ENCODE data around the gene ACTC1. TPM values are rescaled to one million over a fixed set of nuclear protein-coding genes. Genes with fewer than 3 reads are reported as not detected.

ACTC1 gene
- total RNA-seq, 1 experiment from 2014 or later: not detected

DNA sequence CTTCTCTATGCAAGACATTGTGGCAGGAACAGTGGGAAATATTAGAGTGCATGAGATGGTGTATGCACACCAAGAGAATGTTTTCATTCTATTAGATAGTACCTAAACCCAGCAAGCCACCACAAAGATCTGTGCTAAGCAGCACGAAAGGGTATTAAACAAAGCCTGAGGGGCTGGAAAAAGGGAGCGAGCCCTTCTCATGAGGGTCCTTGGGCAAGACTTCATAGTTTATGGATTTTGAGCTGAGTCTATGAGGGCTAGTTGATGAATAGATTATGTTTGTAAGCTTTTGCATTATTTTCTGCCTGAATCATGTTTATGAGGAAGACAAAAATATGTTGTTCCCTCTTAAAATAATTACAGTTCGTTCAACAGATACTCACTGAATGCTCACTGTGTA lies 9.4 kb upstream of the ACTC1 start:
- H3K36me3 ChIP-seq (ENCODE audit: insufficient read depth, low read length, poor library complexity, severe bottlenecking): no peaks in the 10 kb centered on the region
- no peaks in the 10 kb centered on the region for H3K9me3 ChIP-seq (ENCODE audit: low read depth, low read length, poor library complexity, severe bottlenecking)
- POLR2A ChIA-PET (ENCODE audit: low non-redundant PET): no interaction called here
- H3K4me3 ChIP-seq (ENCODE audit: low read depth, low read length, poor library complexity, severe bottlenecking): no peak overlapping the region
- H3K27ac ChIP-seq (ENCODE audit: low read depth, low read length, poor library complexity, severe bottlenecking): no peak overlapping the region
- BruUV-seq (replicated peaks): no TSS peak
- peaks cover 5% of the 10 kb centered on the region for H3K27me3 ChIP-seq (replicated peaks; ENCODE audit: insufficient read depth, low read depth, low read length, poor library complexity)
- intact Hi-C loops (cut with micrococcal nuclease; ENCODE audit: unreplicated experiment): no loop called here
- no peak for DNase-seq (ENCODE audit: low spot score)
- CTCF ChIA-PET: no interaction called here
- H3K4me1 ChIP-seq (ENCODE audit: insufficient read depth, low read length, poor library complexity, severe bottlenecking): peaks cover 1% of the 10 kb centered on the region
- TF ChIP-seq EZH2 (IDR thresholded peaks at IDR 0.05; ENCODE audit: borderline replicate concordance, low read depth, low read length, poor library complexity, severe bottlenecking) (no peak), CTCF (conservative IDR thresholded peaks at IDR 0.05; ENCODE audit: low read depth, low read length) (no peak)

DNA sequence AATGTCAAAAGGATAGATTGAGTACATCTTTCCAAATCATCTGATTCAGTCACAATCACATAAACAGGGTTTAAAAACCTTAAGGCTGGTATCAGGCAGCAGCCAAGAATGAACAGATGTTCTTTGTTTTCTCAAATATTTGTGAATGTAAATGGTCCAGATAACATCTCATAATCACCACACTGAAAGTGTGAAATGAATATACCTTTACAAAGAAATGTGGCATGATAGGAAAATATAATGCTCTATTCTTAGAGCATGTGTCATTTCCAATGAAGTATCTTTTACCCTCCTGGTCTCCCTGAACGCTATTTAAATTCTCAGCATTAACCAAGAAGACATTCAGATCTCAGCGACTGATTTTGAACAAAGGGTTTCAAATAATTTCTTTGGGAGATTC lies 8.8 kb upstream of the ACTC1 start:
- Histone ChIP-seq H3K4me1 (ENCODE audit: insufficient read depth, low read length, poor library complexity, severe bottlenecking) (peaks cover 4% of the 10 kb centered on the region), H3K27me3 (replicated peaks; ENCODE audit: insufficient read depth, low read depth, low read length, poor library complexity) (peaks cover 5% of the 10 kb centered on the region), H3K27ac (ENCODE audit: low read depth, low read length, poor library complexity, severe bottlenecking) (no peak overlapping the region), H3K9me3 (ENCODE audit: low read depth, low read length, poor library complexity, severe bottlenecking) (no peaks in the 10 kb centered on the region), H3K4me3 (ENCODE audit: low read depth, low read length, poor library complexity, severe bottlenecking) (no peak overlapping the region), H3K36me3 (ENCODE audit: insufficient read depth, low read length, poor library complexity, severe bottlenecking) (no peaks in the 10 kb centered on the region)
- DNase-seq (ENCODE audit: low spot score): no peak
- ChIA-PET POLR2A (ENCODE audit: low non-redundant PET) (no interaction called here), CTCF (no interaction called here)
- no peak for TF ChIP-seq EZH2 (IDR thresholded peaks at IDR 0.05; ENCODE audit: borderline replicate concordance, low read depth, low read length, poor library complexity, severe bottlenecking)
- no peak for TF ChIP-seq CTCF (conservative IDR thresholded peaks at IDR 0.05; ENCODE audit: low read depth, low read length)
- intact Hi-C loops (cut with micrococcal nuclease; ENCODE audit: unreplicated experiment): no loop called here
- BruUV-seq (replicated peaks): no TSS peak

DNA sequence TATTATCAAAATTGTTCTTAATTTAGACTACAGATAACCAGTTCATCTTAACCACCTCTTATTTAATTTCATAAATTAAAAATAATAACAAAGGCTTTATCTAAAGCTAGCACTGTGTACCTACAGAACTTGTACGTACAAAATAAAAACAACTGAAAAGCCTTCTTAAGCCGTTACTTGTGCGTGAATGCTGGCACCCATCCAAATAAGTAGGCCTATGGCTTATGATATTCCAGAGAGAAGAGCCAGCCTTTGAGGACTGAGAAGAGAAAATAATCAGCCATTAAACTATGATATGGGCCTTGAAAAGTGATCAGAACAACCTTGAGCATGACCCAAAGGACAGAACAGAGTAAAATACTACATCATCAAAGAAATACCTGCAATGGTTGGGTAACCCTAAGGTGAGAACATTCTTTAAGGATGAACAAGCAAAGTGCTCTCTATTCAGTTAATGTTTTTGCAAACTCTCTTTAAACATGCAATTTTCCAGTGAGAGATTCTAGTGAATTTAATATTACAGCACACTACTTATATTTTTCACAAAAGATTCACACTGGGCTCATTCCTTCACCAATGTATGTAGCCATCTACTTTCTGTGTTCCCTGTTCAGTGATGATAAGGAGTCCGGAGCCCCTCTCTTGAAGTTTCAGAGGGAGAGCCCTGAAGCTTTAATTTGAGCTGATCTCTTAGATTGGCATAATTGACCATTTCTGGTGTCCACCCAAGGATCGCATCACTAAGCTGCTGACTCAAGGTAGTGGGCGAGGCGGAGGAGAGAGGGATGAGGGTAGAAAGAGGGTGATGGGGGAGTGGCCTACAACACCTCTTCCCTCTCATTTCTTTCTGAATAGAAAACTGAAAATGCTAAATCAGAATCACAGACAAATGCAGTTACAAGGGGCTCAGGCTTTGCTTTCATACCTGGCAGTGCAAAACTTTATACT lies 7.7 kb upstream of the ACTC1 start:
- Histone ChIP-seq H3K36me3 (ENCODE audit: insufficient read depth, low read length, poor library complexity, severe bottlenecking) (no peaks in the 10 kb centered on the region), H3K27me3 (replicated peaks; ENCODE audit: insufficient read depth, low read depth, low read length, poor library complexity) (peaks cover 9% of the 10 kb centered on the region), H3K9me3 (ENCODE audit: low read depth, low read length, poor library complexity, severe bottlenecking) (no peaks in the 10 kb centered on the region), H3K27ac (ENCODE audit: low read depth, low read length, poor library complexity, severe bottlenecking) (no peak overlapping the region), H3K4me3 (ENCODE audit: low read depth, low read length, poor library complexity, severe bottlenecking) (no peak overlapping the region), H3K4me1 (ENCODE audit: insufficient read depth, low read length, poor library complexity, severe bottlenecking) (peaks cover 4% of the 10 kb centered on the region)
- TF ChIP-seq CTCF (conservative IDR thresholded peaks at IDR 0.05; ENCODE audit: low read depth, low read length) (no peak), EZH2 (IDR thresholded peaks at IDR 0.05; ENCODE audit: borderline replicate concordance, low read depth, low read length, poor library complexity, severe bottlenecking) (no peak)
- POLR2A ChIA-PET (ENCODE audit: low non-redundant PET): no interaction called here
- intact Hi-C loops (cut with micrococcal nuclease; ENCODE audit: unreplicated experiment): no loop called here
- no peak for DNase-seq (ENCODE audit: low spot score)
- CTCF ChIA-PET: no interaction called here
- no TSS peak for BruUV-seq (replicated peaks)

Measured in A673 (cell line).